Activated CD4-positive, alpha-beta memory T cell treated with anti-CD3 and anti-CD28 coated beads for 36 hours (primary cell): Measurements from ENCODE around the gene MRPL40. TPM values are rescaled to one million over a fixed set of nuclear protein-coding genes. Genes with fewer than 3 reads are reported as not detected.

ENCODE experiments used
- CTCF ChIA-PET: fragments of 350-600 bp; sonication (Branson Sonifier 250); formaldehyde crosslinking; loops from one replicate; lab custom pipeline; 2021; ENCODE audit warnings: antibody characterized with exemption, inconsistent platforms; lab: Charles Lee
- POLR2A ChIA-PET: fragments of 350-600 bp; sonication (Branson Sonifier 250); formaldehyde crosslinking; loops from one replicate; lab custom pipeline; 2021; ENCODE audit warnings: antibody characterized with exemption; lab: Charles Lee
- DNase-seq: peaks from one replicate; pipeline ENCODE4 v3.0.0-alpha.2; 2020
- H3K27ac Mint-ChIP-seq: one replicate; pipeline ENCODE4 v1.8.0; 2021; ENCODE audit warnings: mixed read lengths
- H3K27me3 Mint-ChIP-seq: one replicate; pipeline ENCODE4 v1.8.0; 2021; ENCODE audit warnings: mixed read lengths
- H3K36me3 Mint-ChIP-seq: one replicate; pipeline ENCODE4 v1.8.0; 2021; ENCODE audit warnings: mixed read lengths
- H3K4me1 Mint-ChIP-seq: one replicate; pipeline ENCODE4 v1.8.0; 2021; ENCODE audit warnings: low read depth, mixed read lengths
- H3K4me3 Mint-ChIP-seq: one replicate; pipeline ENCODE4 v1.8.0; 2021; ENCODE audit warnings: mild to moderate bottlenecking, mixed read lengths
- H3K9me3 Mint-ChIP-seq: one replicate; pipeline ENCODE4 v1.8.0; 2021; ENCODE audit warnings: mixed read lengths
- intact Hi-C: fragments of 100-400 bp; cut with micrococcal nuclease; formaldehyde crosslinking; loops from one replicate; pipeline ENCODE4 v1.15.1; 2023
- total RNA-seq, 2 experiments: library from RNA; stranded (reverse); gene quantifications; one replicate each; pipeline ENCODE4 v1.2.3, GENCODE V29; 2021

Gene MRPL40
- total RNA-seq, 2 experiments from 2014 or later: 36.5 to 38.5 TPM

DNA sequence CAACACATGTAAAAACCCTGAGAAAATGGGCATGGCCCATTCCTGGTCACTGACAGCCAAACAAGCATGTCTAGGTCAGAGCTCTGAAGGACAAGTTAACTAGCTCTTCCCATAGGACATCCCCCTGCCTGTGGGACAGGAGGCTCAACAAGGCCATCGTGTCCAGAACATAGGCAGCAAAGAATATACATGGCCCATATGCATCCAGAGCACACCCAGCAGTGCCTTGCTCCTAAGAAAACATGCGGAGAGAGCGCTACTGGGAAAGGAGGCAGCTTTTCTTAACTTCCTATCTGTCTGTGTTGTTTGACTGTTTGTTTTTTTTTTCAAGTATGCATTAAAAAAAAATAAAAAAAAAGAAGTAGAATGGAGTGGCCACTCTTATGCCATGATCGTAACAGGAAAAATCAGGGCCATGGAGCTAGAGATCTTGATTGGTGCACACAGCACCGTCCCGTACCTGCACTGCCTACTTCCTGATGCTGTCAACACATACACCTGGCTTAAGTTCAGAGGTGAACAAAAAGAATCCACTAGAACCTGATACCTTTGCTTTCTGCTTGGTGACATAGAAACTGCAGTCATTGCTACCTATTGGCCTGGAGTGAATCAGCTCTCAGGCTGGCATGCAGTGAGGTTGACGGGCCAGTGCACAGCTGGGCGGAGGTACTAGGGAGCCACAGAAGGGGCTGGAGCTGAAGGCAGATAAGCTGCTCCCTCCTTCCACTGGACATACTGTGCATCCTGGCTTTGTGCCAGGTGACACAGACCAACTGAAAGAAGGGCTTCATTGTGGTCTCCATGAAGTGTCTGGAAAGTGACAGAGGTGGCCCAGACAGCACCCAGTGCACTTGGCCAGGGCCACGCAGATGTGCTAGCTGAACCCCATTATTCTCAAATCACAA, 34.8 kb downstream of the MRPL40 start:
- DNase-seq: no peak
- intact Hi-C loops: no loop called here
- Mint-ChIP-seq H3K27me3 (no peaks in the 10 kb centered on the region), H3K4me3 (no peak overlapping the region), H3K9me3 (no peaks in the 10 kb centered on the region), H3K4me1 (no peaks in the 10 kb centered on the region), H3K36me3 (peaks cover 61% of the 10 kb centered on the region), H3K27ac (no peak overlapping the region)
- CTCF ChIA-PET: no interaction called here
- POLR2A ChIA-PET: no interaction called here

DNA sequence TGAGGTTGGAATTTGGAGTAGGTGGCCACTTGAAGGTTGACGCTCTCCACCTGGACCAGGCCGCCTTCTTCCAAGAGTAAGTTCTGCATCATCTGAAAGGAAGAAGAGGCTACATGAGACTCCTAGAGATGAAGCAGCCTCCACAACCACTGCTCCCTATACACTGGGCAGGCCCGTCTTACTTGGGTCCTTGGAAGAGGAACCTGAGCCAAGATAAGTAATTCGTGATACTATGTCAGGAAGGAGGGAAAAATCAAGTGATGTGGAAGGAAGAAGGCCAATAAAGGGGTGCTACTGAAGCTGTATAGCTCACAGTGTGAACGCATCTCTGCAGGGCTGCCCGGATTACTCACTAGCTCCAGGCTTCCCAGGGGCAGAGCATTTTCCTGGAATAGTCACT, 35.6 kb downstream of the MRPL40 start:
- Mint-ChIP-seq H3K9me3 (no peaks in the 10 kb centered on the region), H3K27me3 (no peaks in the 10 kb centered on the region), H3K36me3 (peaks cover 62% of the 10 kb centered on the region), H3K4me1 (no peaks in the 10 kb centered on the region), H3K27ac (no peak overlapping the region), H3K4me3 (no peak overlapping the region)
- no peak for DNase-seq
- intact Hi-C loops: no loop called here
- ChIA-PET CTCF (no interaction called here), POLR2A (no interaction called here)

DNA sequence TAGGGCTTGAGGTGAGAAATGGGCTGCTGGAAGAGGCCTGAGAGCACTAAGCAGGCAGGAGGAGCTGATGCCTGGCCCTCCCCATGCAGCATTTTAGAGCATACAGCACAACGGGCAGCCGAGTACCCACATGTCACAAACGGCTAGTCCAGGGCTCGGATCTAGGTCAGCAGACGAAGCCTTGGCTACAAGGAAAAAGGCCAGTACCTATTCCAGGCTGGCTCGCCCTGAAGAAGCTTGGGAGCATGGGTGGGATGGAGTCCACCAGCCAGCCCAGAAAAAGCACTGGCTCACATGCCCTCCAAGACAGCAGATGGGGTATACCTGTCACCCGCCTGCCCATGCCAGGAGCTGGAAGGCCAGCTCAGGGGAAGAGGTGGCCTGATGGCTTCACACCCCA, 37.1 kb downstream of the MRPL40 start:
- POLR2A ChIA-PET: interaction anchor here (0.6 kb wide), 1 partner anchor 10 kb away, joined by 3 read pairs; the partner anchor contains the start of gene CDC45
- Mint-ChIP-seq H3K4me1 (no peaks in the 10 kb centered on the region), H3K27me3 (no peaks in the 10 kb centered on the region), H3K9me3 (no peaks in the 10 kb centered on the region), H3K4me3 (no peak overlapping the region), H3K36me3 (peaks cover 68% of the 10 kb centered on the region), H3K27ac (no peak overlapping the region)
- CTCF ChIA-PET: no interaction called here
- intact Hi-C loops: no loop called here
- no peak for DNase-seq

DNA sequence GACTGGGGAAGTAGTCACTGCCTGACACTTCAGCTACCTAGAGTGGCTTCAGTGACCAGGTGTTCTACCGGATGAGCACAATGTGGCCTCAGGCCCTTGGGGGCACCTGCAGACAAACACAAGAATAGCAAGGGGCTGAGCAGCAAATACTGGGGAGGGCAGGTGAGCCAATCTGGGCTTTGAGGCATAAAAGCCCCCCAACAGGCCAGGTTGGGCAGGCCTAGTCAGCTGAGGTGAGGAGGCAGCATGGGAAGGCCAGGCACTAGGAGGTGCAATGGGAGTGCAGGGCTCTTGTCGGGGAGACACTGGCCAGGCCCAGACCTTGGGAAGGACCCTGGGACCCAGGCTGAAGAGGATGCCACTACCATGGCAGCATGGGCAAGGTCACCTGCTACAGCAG, 37.7 kb downstream of the MRPL40 start:
- no peaks in the 10 kb centered on the region for H3K9me3 Mint-ChIP-seq
- POLR2A ChIA-PET: no interaction called here
- H3K27me3 Mint-ChIP-seq: no peaks in the 10 kb centered on the region
- CTCF ChIA-PET: no interaction called here
- no peaks in the 10 kb centered on the region for H3K4me1 Mint-ChIP-seq
- DNase-seq: no peak
- H3K27ac Mint-ChIP-seq: no peak overlapping the region
- intact Hi-C loops: no loop called here
- peaks cover 65% of the 10 kb centered on the region for H3K36me3 Mint-ChIP-seq
- no peak overlapping the region for H3K4me3 Mint-ChIP-seq

DNA sequence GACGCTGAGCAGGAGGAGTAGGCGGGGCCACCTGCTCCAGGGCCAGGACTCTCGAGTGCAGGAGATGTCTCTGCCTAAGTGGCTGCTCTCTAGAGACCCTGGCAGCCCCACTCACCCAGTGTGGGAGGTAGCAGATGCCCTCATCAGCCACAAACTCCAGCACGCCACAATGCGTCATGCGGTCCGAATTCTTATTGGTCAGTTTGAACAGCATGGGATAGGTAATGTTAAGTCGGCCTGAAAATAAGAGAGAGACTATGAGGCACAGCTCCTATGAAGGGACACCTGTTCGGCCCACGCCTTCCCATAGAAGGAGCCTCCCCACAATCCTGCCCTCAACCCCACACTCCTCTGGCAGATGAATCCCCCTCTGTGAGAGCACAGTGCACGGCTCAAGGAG, 39.2 kb downstream of the MRPL40 start:
- H3K27me3 Mint-ChIP-seq: no peaks in the 10 kb centered on the region
- H3K27ac Mint-ChIP-seq: no peak overlapping the region
- intact Hi-C loops: no loop called here
- ChIA-PET POLR2A (no interaction called here), CTCF (no interaction called here)
- peaks cover 64% of the 10 kb centered on the region for H3K36me3 Mint-ChIP-seq
- no peak for DNase-seq
- no peak overlapping the region for H3K4me3 Mint-ChIP-seq
- peaks cover 8% of the 10 kb centered on the region for H3K4me1 Mint-ChIP-seq
- H3K9me3 Mint-ChIP-seq: no peaks in the 10 kb centered on the region

DNA sequence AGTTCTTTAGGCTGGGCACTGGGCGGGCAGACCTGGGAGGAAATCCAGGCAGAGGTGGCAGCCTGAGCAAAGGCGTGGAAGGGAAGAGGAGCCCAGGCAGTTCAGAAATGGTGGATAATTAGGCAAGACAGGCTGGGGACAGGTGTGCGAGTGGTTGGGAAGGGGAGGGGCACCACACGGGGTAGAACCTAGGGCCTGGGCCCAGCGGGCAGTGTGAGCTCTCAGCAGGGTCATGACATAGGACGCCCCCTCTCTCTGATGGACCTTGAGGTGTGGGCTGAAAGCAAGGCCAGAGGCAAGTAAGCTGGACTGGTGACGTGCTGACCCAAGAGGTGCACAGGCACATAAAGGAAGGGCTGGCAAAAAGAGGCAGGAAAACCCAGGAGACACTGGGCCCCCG, 39.9 kb downstream of the MRPL40 start:
- intact Hi-C loops: no loop called here
- Mint-ChIP-seq H3K27ac (no peak overlapping the region), H3K36me3 (peaks cover 59% of the 10 kb centered on the region), H3K9me3 (no peaks in the 10 kb centered on the region), H3K27me3 (no peaks in the 10 kb centered on the region), H3K4me3 (no peak overlapping the region), H3K4me1 (peaks cover 11% of the 10 kb centered on the region)
- no peak for DNase-seq
- CTCF ChIA-PET: no interaction called here
- POLR2A ChIA-PET: no interaction called here

DNA sequence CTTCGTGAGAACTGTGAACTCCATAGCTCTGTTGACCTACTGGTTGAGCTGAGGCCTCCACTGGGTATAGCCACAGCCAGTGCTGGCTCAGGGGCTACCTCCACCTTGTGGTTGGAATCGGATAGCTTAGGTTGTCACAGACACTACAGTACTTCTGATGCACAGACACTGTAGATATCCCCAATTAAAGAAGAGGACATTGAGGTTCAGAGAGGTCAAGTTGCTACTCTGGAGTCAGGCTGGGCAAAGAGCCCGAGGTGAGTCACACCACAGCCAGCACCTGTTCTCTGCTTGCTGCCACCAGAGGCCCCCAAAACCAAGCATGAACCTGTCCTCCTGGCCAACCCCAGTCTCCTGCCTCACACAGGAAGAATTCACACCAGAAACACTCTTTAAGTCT, 41.2 kb downstream of the MRPL40 start:
- peaks cover 19% of the 10 kb centered on the region for H3K4me1 Mint-ChIP-seq
- H3K27me3 Mint-ChIP-seq: no peaks in the 10 kb centered on the region
- H3K4me3 Mint-ChIP-seq: no peak overlapping the region
- H3K36me3 Mint-ChIP-seq: peaks cover 45% of the 10 kb centered on the region
- H3K27ac Mint-ChIP-seq: no peak overlapping the region
- ChIA-PET CTCF (interaction anchor here (0.9 to 1.2 kb wide), 2 partner anchors 29 to 156 kb away, joined by 3 to 4 read pairs; no protein-coding TSS in a partner anchor), POLR2A (no interaction called here)
- DNase-seq: no peak
- H3K9me3 Mint-ChIP-seq: no peaks in the 10 kb centered on the region
- intact Hi-C loops: no loop called here

DNA sequence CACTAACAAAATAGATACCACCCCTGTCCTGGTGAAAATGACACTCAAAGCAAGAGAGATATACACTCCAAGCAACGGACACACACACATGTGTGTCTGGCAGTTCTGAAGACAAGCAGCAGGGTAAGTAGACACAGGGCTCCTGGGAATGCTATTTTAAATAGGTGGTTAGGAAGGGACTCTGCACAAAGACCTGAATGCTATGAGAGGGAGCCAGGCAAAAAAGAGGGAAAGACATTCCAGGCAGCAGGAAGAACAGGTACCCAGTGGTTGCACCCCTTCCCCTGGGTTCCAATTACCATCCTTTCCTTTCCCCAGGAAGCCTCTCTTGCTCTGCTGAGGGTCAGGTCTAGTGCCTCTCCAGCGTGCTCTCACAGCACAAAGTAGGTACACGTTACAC, 43.7 kb downstream of the MRPL40 start:
- Mint-ChIP-seq H3K4me1 (peaks cover 26% of the 10 kb centered on the region), H3K9me3 (no peaks in the 10 kb centered on the region), H3K27ac (no peak overlapping the region), H3K36me3 (peaks cover 40% of the 10 kb centered on the region), H3K4me3 (no peak overlapping the region), H3K27me3 (no peaks in the 10 kb centered on the region)
- ChIA-PET POLR2A (no interaction called here), CTCF (no interaction called here)
- no peak for DNase-seq
- intact Hi-C loops: loop anchor here (5.0 kb wide), 2 partner anchors 156 to 369 kb away; no protein-coding TSS in a partner anchor

DNA sequence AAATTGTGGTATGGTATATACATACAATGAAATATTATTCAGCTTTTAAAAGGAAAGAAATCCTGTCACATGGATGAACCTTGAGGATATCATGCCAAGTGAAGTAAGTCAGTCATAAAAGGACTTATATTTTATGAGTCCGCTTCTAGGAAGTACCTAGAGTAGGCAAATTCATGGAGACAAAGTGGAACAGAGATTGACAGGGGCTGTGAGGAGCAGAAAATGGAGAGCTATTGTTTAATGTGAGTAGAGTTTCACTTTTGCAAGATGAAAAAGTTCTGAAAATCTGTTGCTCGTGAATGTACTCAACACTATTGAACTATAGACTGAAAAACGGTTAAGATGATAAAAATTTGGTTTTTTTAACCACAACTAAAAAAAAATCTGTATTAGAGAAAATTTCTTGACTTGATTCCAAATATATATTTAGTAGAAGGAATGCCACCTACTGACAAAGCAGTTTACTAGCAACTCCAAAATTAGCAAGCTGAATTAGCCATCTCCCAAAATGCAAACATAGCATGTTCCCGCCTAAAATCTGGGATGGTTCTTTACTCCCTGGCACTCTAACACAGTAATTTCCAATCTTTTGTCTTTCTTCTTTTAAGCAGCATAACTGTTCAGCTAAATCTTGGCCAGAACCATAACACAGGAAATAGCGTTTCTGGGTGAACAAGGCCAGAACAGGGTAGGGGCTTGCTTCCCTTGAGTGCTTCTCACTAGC, 45.1 kb downstream of the MRPL40 start:
- Mint-ChIP-seq H3K27me3 (no peaks in the 10 kb centered on the region), H3K4me1 (peaks cover 27% of the 10 kb centered on the region)
- intact Hi-C loops: loop anchor here (2.0 to 5.0 kb wide), 3 partner anchors 155 to 370 kb away; partner anchors contain the start of gene CLTCL1

DNA sequence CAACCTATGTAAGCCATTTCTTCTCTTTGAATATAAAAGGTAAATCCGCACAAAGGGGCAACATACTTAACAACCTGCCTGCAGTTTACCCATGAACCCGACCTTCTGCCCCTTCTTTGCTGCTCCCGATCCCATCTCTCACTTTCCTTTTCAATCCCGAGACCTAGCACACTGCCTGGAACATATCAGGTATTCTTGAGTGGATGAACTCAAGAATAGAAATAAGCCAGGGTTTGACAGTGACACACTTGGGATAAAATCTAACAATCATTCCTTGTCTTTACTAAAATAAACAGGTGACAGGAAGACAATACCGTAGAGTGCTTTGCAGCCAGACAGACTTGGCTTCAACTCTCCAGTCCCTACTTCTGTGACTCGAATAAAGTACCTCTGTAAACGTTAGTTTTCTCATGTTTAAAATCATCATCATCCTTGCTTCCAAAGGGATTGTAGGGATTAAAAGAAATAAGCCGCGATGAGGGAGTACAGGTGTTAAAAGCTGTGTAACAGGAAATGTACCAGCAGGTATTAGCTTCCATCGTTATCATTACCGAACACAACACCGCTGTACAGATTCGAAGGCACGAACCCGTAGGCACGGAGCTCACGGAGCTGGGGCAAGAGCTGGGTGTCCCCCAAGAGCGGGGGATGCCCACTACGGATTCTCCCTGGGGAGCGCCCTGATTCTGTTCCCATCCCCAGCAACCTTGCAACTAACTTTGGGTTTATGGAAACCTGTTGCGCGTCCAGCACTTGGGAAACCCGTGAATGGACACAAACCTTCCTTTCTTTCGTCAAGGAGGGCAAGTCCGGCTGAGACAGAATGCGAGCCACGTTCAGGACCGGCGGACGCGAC, 45.9 kb downstream of the MRPL40 start:
- no peaks in the 10 kb centered on the region for H3K27me3 Mint-ChIP-seq
- peak; percentile 28 for DNase-seq
- H3K27ac Mint-ChIP-seq: peak overlapping the region; percentile 73
- H3K4me1 Mint-ChIP-seq: peaks cover 31% of the 10 kb centered on the region
- POLR2A ChIA-PET: interaction anchor here (1.2 to 1.4 kb wide), 2 partner anchors 13 to 31 kb away, joined by 3 to 5 read pairs; partner anchors contain the start of gene C22orf39
- no peaks in the 10 kb centered on the region for H3K9me3 Mint-ChIP-seq
- H3K4me3 Mint-ChIP-seq: peak overlapping the region; percentile 99
- peaks cover 32% of the 10 kb centered on the region for H3K36me3 Mint-ChIP-seq
- CTCF ChIA-PET: interaction anchor here (0.5 to 2.3 kb wide), 10 partner anchors 35 to 414 kb away, joined by 3 to 16 read pairs (median 4); partner anchors contain the start of gene ESS2
- intact Hi-C loops: loop anchor here (2.0 to 5.0 kb wide), 3 partner anchors 154 to 371 kb away; partner anchors contain the start of gene CLTCL1

More for the DNA sequence above, 45.1 kb downstream of the MRPL40 start:
- ChIA-PET POLR2A (interaction anchor here (1.2 to 1.4 kb wide), 2 partner anchors 12 to 30 kb away, joined by 3 to 5 read pairs; partner anchors contain the start of gene C22orf39), CTCF (interaction anchor here (0.7 to 2.3 kb wide), 6 partner anchors 43 to 333 kb away, joined by 3 to 16 read pairs (median 4); partner anchors contain the start of gene ESS2)
- DNase-seq: no peak
- H3K4me3 Mint-ChIP-seq: peak overlapping the region; percentile 99
- peak overlapping the region; percentile 75 for H3K27ac Mint-ChIP-seq
- no peaks in the 10 kb centered on the region for H3K9me3 Mint-ChIP-seq
- H3K36me3 Mint-ChIP-seq: peaks cover 30% of the 10 kb centered on the region

DNA sequence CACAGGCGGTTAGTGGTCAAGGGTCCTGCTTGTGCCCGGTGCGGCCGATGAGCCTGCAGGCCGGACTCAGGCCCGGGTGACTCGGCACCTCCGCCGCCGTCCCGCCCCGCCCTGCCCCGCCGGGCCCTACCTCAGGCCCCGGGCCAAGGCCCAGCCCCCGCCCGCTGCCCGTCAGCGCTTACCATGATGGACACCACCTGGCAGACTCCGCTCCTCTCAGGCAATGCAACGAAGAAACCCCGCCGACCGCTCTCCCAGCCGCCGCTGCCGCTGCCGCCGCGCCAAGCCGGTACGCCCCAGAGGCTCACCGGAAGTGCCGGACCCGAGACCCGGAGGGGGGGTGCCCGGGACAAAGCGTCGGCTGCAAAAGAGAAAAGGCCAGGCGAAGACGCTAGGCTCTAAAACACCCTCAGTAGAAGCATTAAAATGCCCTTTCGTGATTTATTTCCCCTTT, 46.6 kb downstream of the MRPL40 start, which contains the start of gene UFD1:
UFD1 (minus strand) TSS at position 293 of the 454 bp plus-strand sequence; CDS start at position 185, 108 bp downstream.
- intact Hi-C loops: loop anchor here (1.0 to 5.0 kb wide), 9 partner anchors 30 to 372 kb away; partner anchors contain the start of genes CLTCL1, ESS2 and MRPL40
- CTCF ChIA-PET: interaction anchor here (0.9 to 2.3 kb wide), 10 partner anchors 35 to 413 kb away, joined by 3 to 16 read pairs (median 3); partner anchors contain the start of gene ESS2

More for the DNA sequence above, 46.6 kb downstream of the MRPL40 start, which contains the start of gene UFD1:
- Mint-ChIP-seq H3K27me3 (no peaks in the 10 kb centered on the region), H3K36me3 (peaks cover 33% of the 10 kb centered on the region), H3K4me3 (peak within 1 kb of the TSS; percentile 99), H3K4me1 (peaks cover 38% of the 10 kb centered on the region), H3K27ac (peak within 1 kb of the TSS; percentile 98), H3K9me3 (no peaks in the 10 kb centered on the region)
- POLR2A ChIA-PET: interaction anchor here (0.7 to 1.9 kb wide), 5 partner anchors 9 to 334 kb away, joined by 3 to 5 read pairs (median 3); partner anchors contain the start of genes C22orf39 and ESS2
- DNase-seq: peak; percentile 87
